OCI-LY7 (cell line): Measurements from ENCODE around the gene UBN1. TPM values are rescaled to one million over a fixed set of nuclear protein-coding genes. Genes with fewer than 3 reads are reported as not detected.

Experiments used
- BruUV-seq: library from RNA; stranded (reverse); fragments of 400-500 nt; replicated peaks from 2 replicates; lab custom pipeline; 2021; lab: Mats Ljungman, UMichigan
- CTCF ChIA-PET: fragments of 300-600 bp; sonication (Branson Sonifier 250); formaldehyde crosslinking; loops from one replicate; lab custom pipeline; 2022; ENCODE audit warnings: antibody characterized with exemption; ENCODE audit not compliant: unreplicated experiment; lab: Charles Lee
- POLR2A ChIA-PET: fragments of 300-600 bp; sonication (Branson Sonifier 250); formaldehyde crosslinking; loops from one replicate; lab custom pipeline; 2022; ENCODE audit warnings: antibody characterized with exemption; lab: Charles Lee
- DNase-seq: peaks from one replicate; pipeline ENCODE4 v3.0.0-alpha.2; 2015; ENCODE audit warnings: low spot score
- H2AFZ ChIP-seq: fragments of 200-600 bp; sonication (generic), shearing (Covaris generic); 2 replicates; pipeline ENCODE4 v1.6.1; 2014; ENCODE audit warnings: mild to moderate bottlenecking, antibody characterized with exemption, low read length, moderate library complexity
- H3K27ac ChIP-seq: fragments of 200-600 bp; sonication (generic); 2 replicates; pipeline ENCODE4 v1.5.1; 2014; ENCODE audit warnings: mixed run types, low read depth, mild to moderate bottlenecking, moderate library complexity, low read length, inconsistent platforms; ENCODE audit not compliant: poor library complexity, severe bottlenecking
- H3K36me3 ChIP-seq: fragments of 200-600 bp; sonication (generic); 2 replicates; pipeline ENCODE4 v1.6.1; 2014; ENCODE audit warnings: mild to moderate bottlenecking, antibody characterized with exemption, low read length, moderate library complexity, mixed read lengths; ENCODE audit not compliant: insufficient read depth
- H3K4me1 ChIP-seq: fragments of 200-600 bp; sonication (generic); 2 replicates; pipeline ENCODE4 v1.5.1; 2014; ENCODE audit warnings: mild to moderate bottlenecking, low read length; ENCODE audit not compliant: insufficient read depth, poor library complexity, severe bottlenecking
- H3K4me2 ChIP-seq: fragments of 200-600 bp; sonication (generic); 2 replicates; pipeline ENCODE4 v1.6.1; 2014; ENCODE audit warnings: mild to moderate bottlenecking, low read length
- H3K4me3 ChIP-seq: fragments of 200-600 bp; sonication (generic); 2 replicates; pipeline ENCODE4 v1.5.1; 2014; ENCODE audit warnings: mild to moderate bottlenecking, low read depth, low read length; ENCODE audit not compliant: poor library complexity, severe bottlenecking
- H3K79me2 ChIP-seq: fragments of 200-600 bp; sonication (generic); 2 replicates; pipeline ENCODE4 v1.6.1; 2016; ENCODE audit warnings: low read depth, mild to moderate bottlenecking, low read length, moderate library complexity, mixed read lengths; ENCODE audit not compliant: insufficient read depth
- H3K9me2 ChIP-seq: fragments of 200-600 bp; sonication (generic); 2 replicates; pipeline ENCODE4 v1.6.1; 2016; ENCODE audit warnings: mild to moderate bottlenecking, low read length, mixed read lengths; ENCODE audit not compliant: insufficient read depth
- H3K9me3 ChIP-seq: fragments of 200-600 bp; sonication (generic); 2 replicates; pipeline ENCODE4 v1.6.1; 2014; ENCODE audit warnings: mild to moderate bottlenecking, mixed run types, low read length, mixed read lengths
- H4K20me1 ChIP-seq: fragments of 200-600 bp; sonication (generic); 2 replicates; pipeline ENCODE4 v1.6.1; 2014; ENCODE audit warnings: mild to moderate bottlenecking, antibody characterized with exemption, low read length, moderate library complexity, mixed read lengths; ENCODE audit not compliant: insufficient read depth
- CTCF ChIP-seq: fragments of 200-600 bp; sonication (generic); conservative IDR thresholded peaks from 2 replicates; pipeline ENCODE4 v1.5.1; 2014; ENCODE audit warnings: mild to moderate bottlenecking, antibody characterized with exemption, low read length, moderate library complexity, mixed read lengths
- EZH2phosphoT487 ChIP-seq: fragments of 200-600 bp; sonication (generic); IDR thresholded peaks from 2 replicates; pipeline ENCODE4 v1.6.1; 2018; ENCODE audit warnings: low read depth, borderline replicate concordance, mild to moderate bottlenecking, mixed run types, antibody characterized with exemption, low read length, moderate library complexity, mixed read lengths
- intact Hi-C: fragments of 100-400 bp; cut with micrococcal nuclease; formaldehyde crosslinking; loops from one replicate; pipeline ENCODE4 v1.10.0; 2022; ENCODE audit not compliant: unreplicated experiment
- total RNA-seq, 2 experiments: library from RNA; depleted of rRNA in 1 of 2; stranded (reverse); fragments of >200 nt in 1 of 2; shearing (Covaris generic) in 1 of 2; gene quantifications; 2 replicates each; pipeline ENCODE4 v1.2.3, GENCODE V29; 2014 to 2022

UBN1 gene
- total RNA-seq, 2 experiments from 2014 or later, result 37.2 to 53.0 TPM

GRCh38 chr16:4877380-4877685 lies 30.1 kb downstream of the UBN1 start:
- no peak overlapping the region for H3K4me2 ChIP-seq
- no peaks in the 10 kb centered on the region for H3K9me3 ChIP-seq
- intact Hi-C loops, result no loop called here
- ChIA-PET CTCF (no interaction called here), POLR2A (no interaction called here)
- no peaks in the 10 kb centered on the region for H3K4me1 ChIP-seq
- peaks cover 92% of the 10 kb centered on the region for H3K36me3 ChIP-seq
- no peak overlapping the region for H3K27ac ChIP-seq
- no peak for DNase-seq
- no peaks in the 10 kb centered on the region for H4K20me1 ChIP-seq
- no peak overlapping the region for H3K4me3 ChIP-seq
- no peaks in the 10 kb centered on the region for H3K79me2 ChIP-seq
- H3K9me2 ChIP-seq, result no peaks in the 10 kb centered on the region
- BruUV-seq, result no TSS peak
- no peak overlapping the region for H2AFZ ChIP-seq
- no peak for TF ChIP-seq CTCF
- no peak for TF ChIP-seq EZH2phosphoT487

GRCh38 chr16:4879049-4879448 lies 31.8 kb downstream of the UBN1 start:
- Histone ChIP-seq H3K4me1 (no peaks in the 10 kb centered on the region), H3K9me3 (no peaks in the 10 kb centered on the region), H4K20me1 (no peaks in the 10 kb centered on the region), H3K79me2 (no peaks in the 10 kb centered on the region), H3K9me2 (no peaks in the 10 kb centered on the region), H3K36me3 (peaks cover 94% of the 10 kb centered on the region), H3K4me3 (no peak overlapping the region), H3K4me2 (no peak overlapping the region), H3K27ac (no peak overlapping the region), H2AFZ (no peak overlapping the region)
- BruUV-seq, result no TSS peak
- ChIA-PET POLR2A (no interaction called here), CTCF (no interaction called here)
- TF ChIP-seq CTCF, result no peak
- no peak for TF ChIP-seq EZH2phosphoT487
- DNase-seq, result no peak
- intact Hi-C loops, result no loop called here

- CTCF ChIA-PET, result no interaction called here
- no peak for DNase-seq
- TF ChIP-seq CTCF (no peak), EZH2phosphoT487 (no peak)
- POLR2A ChIA-PET, result no interaction called here
- peaks cover 90% of the 10 kb centered on the region for H3K36me3 ChIP-seq
- no peak overlapping the region for H3K4me2 ChIP-seq
- H3K4me3 ChIP-seq, result no peak overlapping the region
- BruUV-seq, result no TSS peak
- H4K20me1 ChIP-seq, result no peaks in the 10 kb centered on the region
- H3K79me2 ChIP-seq, result no peaks in the 10 kb centered on the region
- no peaks in the 10 kb centered on the region for H3K9me2 ChIP-seq
- intact Hi-C loops, result no loop called here
- no peaks in the 10 kb centered on the region for H3K9me3 ChIP-seq
- H2AFZ ChIP-seq, result no peak overlapping the region
- no peaks in the 10 kb centered on the region for H3K4me1 ChIP-seq
- no peak overlapping the region for H3K27ac ChIP-seq
Observed at GRCh38 chr16:4880006-4880580, 32.8 kb downstream of the UBN1 start.
